ENCODE results near the gene MARCHF5. TPM values are rescaled to one million over a fixed set of nuclear protein-coding genes. Genes with fewer than 3 reads are reported as not detected.
"Not testable (repeated sequence)": the region's sequence is repeated elsewhere in the genome, so short reads cannot be mapped to it uniquely, and the experiment has no call there.

The MARCHF5 gene
- total RNA-seq, 1 donor from 2014 or later, result 20.8 TPM

DNA sequence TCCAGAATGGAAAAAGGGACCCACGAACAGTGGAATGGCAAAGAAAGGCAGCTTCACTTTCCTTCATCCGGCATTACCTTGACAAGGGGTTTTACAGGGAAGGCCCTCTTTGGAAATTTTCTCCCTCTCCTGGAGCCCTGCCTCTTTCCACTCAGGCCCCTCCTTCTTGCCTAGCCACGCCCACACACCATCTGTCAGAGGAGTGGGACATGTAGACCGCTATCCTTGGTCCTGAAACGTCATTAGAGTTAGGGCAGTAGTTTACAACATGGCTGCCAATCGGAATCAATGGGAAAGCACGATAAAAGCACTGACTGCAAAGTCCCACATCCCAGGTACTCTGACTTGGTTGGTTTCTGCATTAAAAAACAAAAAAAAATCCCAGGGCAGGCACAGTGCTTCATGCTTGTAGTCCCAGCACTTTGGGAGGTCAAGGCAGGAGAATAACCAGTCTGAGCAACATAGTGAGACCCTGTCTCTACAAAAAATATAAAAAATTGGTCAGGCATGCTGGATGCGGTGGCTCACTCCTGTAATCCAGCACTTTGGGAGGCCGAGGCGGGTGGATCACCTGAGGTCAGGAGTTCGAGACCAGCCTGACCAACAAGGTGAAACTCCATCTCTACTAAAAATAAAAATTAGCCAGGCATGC lies 96.4 kb downstream of the MARCHF5 start:
- DNase-seq, result no peak

DNA sequence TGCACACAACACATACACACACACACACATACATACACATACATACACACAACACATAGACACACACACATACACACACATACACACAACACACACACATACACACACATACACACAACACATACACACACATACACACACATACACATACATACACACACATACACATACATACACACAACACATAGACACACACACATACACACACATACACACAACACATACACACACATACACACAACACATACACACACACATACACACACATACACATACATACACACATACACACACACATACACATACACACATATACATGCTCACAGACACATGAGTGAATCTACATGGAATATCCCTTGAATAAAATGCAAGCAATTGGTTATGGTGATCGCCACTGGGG lies 102.2 kb downstream of the MARCHF5 start:
- DNase-seq, result not testable (repeated sequence)

DNA sequence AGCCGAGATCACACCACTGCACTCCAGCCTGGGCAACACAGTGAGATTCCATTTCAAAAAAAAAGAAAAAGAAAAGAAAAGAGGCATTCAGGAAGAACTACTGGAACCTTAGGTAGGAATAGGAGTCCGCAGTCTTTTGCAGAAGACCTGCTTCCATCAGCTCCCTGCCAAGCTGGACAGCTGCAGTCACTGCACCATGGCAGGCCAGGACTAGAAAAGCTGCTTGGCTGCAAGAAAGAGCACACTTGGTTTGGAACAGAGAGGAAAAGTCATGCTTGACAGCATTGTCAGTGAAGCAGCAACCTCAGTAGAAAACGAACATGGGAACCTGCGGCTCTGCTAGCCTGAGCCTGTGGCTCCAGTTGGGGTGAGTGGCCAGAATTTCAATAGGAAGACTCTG lies 104.3 kb downstream of the MARCHF5 start:
- DNase-seq, result no peak

DNA sequence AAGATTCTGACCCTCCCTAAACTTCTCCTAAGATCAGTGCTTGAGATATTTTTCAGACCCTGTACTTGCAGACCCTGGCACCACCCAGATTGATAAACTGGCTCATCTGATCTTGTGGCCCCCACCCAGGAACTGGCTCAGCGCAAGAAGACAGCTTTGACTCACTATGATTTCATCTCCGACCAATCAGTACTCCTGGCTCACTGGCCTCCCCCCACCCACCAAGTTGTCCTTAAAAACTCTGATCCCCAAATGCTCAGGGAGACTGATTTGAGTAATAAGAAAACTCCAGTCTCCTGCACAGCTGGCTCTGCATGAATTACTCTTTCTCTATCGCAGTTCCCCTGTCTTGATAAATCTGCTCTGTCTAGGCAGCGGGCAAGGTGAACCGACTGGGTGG lies 111.3 kb downstream of the MARCHF5 start:
- DNase-seq, result not testable (repeated sequence)

Small RNAs within 50 kb of the gene (small RNA-seq; reads per million reads assigned to genes)
- gene RF00019 (ENCODE audit: low replicate concordance) (not detected), gene RNY3P12 (ENCODE audit: low replicate concordance) (not detected)

Other genes starting within 250 kb of the MARCHF5 start
- gene CPEB3, start 89 bp upstream of the MARCHF5 start, total RNA-seq, result 2.6 TPM